Measurements from ENCODE around the gene EXOC6.

EXOC6 gene

DNA sequence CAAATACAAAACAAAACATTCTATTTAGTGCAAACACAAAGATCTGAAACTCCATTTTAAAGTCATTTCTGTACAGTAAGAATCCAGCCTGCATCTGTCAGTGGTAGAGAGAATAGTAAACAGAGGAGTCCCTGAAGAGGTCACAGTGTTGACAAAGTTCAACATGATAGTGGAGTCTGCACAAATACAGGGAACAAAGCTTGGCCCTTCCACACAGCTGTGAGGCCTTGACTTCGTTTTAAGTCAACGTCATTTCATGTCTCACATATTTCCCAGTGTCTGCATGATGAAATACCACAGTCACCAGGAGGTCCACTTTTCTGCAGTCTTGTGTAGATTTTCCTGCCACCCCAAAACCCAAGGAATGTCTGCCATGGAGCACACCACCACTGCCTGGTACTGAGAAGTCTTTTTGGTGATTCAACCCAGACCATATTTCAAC lies 258.3 kb downstream of the EXOC6 start:
- H3K27me3 Mint-ChIP-seq (ENCODE audit: low read depth, poor library complexity), result no peaks in the 10 kb centered on the region
- TF ChIP-seq, protein P1, sequence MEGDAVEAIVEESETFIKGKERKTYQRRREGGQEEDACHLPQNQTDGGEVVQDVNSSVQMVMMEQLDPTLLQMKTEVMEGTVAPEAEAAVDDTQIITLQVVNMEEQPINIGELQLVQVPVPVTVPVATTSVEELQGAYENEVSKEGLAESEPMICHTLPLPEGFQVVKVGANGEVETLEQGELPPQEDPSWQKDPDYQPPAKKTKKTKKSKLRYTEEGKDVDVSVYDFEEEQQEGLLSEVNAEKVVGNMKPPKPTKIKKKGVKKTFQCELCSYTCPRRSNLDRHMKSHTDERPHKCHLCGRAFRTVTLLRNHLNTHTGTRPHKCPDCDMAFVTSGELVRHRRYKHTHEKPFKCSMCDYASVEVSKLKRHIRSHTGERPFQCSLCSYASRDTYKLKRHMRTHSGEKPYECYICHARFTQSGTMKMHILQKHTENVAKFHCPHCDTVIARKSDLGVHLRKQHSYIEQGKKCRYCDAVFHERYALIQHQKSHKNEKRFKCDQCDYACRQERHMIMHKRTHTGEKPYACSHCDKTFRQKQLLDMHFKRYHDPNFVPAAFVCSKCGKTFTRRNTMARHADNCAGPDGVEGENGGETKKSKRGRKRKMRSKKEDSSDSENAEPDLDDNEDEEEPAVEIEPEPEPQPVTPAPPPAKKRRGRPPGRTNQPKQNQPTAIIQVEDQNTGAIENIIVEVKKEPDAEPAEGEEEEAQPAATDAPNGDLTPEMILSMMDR (IDR thresholded peaks at IDR 0.05), result no peak
- no peak overlapping the region for H3K27ac Mint-ChIP-seq
- peaks cover 7% of the 10 kb centered on the region for H3K4me1 Mint-ChIP-seq
- H3K9me3 Mint-ChIP-seq, result peaks cover 67% of the 10 kb centered on the region
- DNase-seq, result no peak
- no peak overlapping the region for H3K4me3 Mint-ChIP-seq
- peaks cover 20% of the 10 kb centered on the region for H3K36me3 Mint-ChIP-seq (ENCODE audit: low read depth)
